ENCODE measurements around the gene GATA1. TPM values are rescaled to one million over a fixed set of nuclear protein-coding genes. Genes with fewer than 3 reads are reported as not detected.

The GATA1 gene
- total and polyA plus RNA-seq, 10 of the 15 experiments (the other 5 are each of a cell fraction or from before 2014, with no cell fraction given): 0.24 to 0.36 TPM; not detected in 8

DNA sequence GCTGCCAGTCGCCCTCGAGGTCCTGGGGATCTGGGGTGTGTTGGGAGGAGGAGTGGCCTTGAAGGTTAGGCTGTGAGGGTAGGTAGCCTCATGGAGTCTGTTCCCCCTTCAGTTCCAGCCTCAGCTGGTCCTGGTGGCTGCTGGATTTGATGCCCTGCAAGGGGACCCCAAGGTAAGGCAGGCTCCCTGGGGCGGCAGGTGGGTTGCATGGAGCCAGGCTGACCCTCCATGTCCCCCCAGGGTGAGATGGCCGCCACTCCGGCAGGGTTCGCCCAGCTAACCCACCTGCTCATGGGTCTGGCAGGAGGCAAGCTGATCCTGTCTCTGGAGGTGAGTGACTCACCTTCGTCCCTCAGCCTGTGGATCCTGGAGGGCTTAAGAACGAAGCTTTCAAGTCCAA is 28.3 kb downstream of the GATA1 start (continued):
- no peak for TF ChIP-seq RAD51 (IDR thresholded peaks at IDR 0.05)
- no peak for TF ChIP-seq NFIC (IDR thresholded peaks at IDR 0.05; ENCODE audit: low read depth, low read length)

DNA sequence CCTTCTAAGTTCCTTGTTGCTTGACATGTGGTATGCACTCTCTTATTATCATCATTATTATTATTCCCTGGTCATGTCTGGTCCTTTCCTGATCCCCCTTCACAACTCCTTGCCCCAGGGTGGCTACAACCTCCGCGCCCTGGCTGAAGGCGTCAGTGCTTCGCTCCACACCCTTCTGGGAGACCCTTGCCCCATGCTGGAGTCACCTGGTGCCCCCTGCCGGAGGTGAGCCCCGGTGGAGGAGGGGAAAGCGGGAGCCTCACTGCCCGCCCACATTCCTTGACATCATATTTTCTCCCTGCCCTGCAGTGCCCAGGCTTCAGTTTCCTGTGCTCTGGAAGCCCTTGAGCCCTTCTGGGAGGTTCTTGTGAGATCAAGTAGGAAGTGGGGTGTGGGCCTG is 28.9 kb downstream of the GATA1 start:
- DNase-seq (ENCODE audit: low read depth, low spot score) (no peak), FAIRE-seq (no peak), ATAC-seq (no peak)
- Histone ChIP-seq H3K9me3 (replicated peaks; ENCODE audit: control insufficient read depth, insufficient read depth, low read length) (no peaks in the 10 kb centered on the region), H3K9ac (ENCODE audit: control insufficient read depth, insufficient read depth, low read length) (no peak overlapping the region), H3K4me1 (ENCODE audit: control insufficient read depth, insufficient read depth, low read length) (no peaks in the 10 kb centered on the region), H3K27ac (ENCODE audit: control insufficient read depth, insufficient read depth) (no peak overlapping the region), H3K4me2 (ENCODE audit: control insufficient read depth, insufficient read depth) (no peak overlapping the region), H3K36me3 (ENCODE audit: control insufficient read depth in 2 of 2, insufficient read depth in 2 of 2, low read length in 1 of 2) (no peaks in the 10 kb centered on the region), H4K20me1 (ENCODE audit: control insufficient read depth, insufficient read depth) (no peaks in the 10 kb centered on the region), H3K4me3 (no peak overlapping the region), H3K79me2 (ENCODE audit: control insufficient read depth, insufficient read depth, low read length) (no peaks in the 10 kb centered on the region), H2AFZ (ENCODE audit: control insufficient read depth, low read depth, low read length) (no peak overlapping the region), H3K27me3 (replicated peaks in 1 of 2; ENCODE audit: control insufficient read depth in 2 of 2, insufficient read depth in 2 of 2, low read length in 1 of 2) (no peaks in the 10 kb centered on the region)
- BruUV-seq (replicated peaks): no TSS peak
- no peak for TF ChIP-seq CREB1 (IDR thresholded peaks at IDR 0.05; ENCODE audit: low read depth)
- TF ChIP-seq FOXM1 (IDR thresholded peaks at IDR 0.05; ENCODE audit: low read depth, low read length): no peak
- TF ChIP-seq RCOR1 (conservative IDR thresholded peaks at IDR 0.05; ENCODE audit: low read depth, low read length): no peak
- TF ChIP-seq ZNF207 (IDR thresholded peaks at IDR 0.05; ENCODE audit: borderline replicate concordance): no peak
- no peak for TF ChIP-seq SREBF2 (IDR thresholded peaks at IDR 0.05; ENCODE audit: low read length)
- no peak for TF ChIP-seq ESRRA (IDR thresholded peaks at IDR 0.05; ENCODE audit: low read length)
- TF ChIP-seq, protein P1, sequence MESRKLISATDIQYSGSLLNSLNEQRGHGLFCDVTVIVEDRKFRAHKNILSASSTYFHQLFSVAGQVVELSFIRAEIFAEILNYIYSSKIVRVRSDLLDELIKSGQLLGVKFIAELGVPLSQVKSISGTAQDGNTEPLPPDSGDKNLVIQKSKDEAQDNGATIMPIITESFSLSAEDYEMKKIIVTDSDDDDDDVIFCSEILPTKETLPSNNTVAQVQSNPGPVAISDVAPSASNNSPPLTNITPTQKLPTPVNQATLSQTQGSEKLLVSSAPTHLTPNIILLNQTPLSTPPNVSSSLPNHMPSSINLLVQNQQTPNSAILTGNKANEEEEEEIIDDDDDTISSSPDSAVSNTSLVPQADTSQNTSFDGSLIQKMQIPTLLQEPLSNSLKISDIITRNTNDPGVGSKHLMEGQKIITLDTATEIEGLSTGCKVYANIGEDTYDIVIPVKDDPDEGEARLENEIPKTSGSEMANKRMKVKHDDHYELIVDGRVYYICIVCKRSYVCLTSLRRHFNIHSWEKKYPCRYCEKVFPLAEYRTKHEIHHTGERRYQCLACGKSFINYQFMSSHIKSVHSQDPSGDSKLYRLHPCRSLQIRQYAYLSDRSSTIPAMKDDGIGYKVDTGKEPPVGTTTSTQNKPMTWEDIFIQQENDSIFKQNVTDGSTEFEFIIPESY (IDR thresholded peaks at IDR 0.05): no peak
- no peak for TF ChIP-seq RAD51 (IDR thresholded peaks at IDR 0.05)
- TF ChIP-seq ZNF217 (IDR thresholded peaks at IDR 0.05): no peak
- TF ChIP-seq BRCA1 (IDR thresholded peaks at IDR 0.05; ENCODE audit: low read depth, low read length): no peak
- TF ChIP-seq, protein P2, sequence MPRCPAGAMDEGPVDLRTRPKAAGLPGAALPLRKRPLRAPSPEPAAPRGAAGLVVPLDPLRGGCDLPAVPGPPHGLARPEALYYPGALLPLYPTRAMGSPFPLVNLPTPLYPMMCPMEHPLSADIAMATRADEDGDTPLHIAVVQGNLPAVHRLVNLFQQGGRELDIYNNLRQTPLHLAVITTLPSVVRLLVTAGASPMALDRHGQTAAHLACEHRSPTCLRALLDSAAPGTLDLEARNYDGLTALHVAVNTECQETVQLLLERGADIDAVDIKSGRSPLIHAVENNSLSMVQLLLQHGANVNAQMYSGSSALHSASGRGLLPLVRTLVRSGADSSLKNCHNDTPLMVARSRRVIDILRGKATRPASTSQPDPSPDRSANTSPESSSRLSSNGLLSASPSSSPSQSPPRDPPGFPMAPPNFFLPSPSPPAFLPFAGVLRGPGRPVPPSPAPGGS (IDR thresholded peaks at IDR 0.05; ENCODE audit: borderline replicate concordance, insufficient read depth, low read depth, low read length, poor library complexity, severe bottlenecking): no peak
- no peak for TF ChIP-seq MEF2B (IDR thresholded peaks at IDR 0.05; ENCODE audit: partially characterized antibody, poor library complexity, severe bottlenecking)
- TF ChIP-seq, protein P3, sequence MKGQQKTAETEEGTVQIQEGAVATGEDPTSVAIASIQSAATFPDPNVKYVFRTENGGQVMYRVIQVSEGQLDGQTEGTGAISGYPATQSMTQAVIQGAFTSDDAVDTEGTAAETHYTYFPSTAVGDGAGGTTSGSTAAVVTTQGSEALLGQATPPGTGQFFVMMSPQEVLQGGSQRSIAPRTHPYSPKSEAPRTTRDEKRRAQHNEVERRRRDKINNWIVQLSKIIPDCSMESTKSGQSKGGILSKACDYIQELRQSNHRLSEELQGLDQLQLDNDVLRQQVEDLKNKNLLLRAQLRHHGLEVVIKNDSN (IDR thresholded peaks at IDR 0.05; ENCODE audit: borderline replicate concordance, extremely low read length, insufficient read depth, low read depth, low read length): no peak
- in situ Hi-C loops (cut with MboI): no loop called here
- RAD21 ChIA-PET (ENCODE audit: unreplicated experiment): no interaction called here
- SMC1A ChIA-PET (ENCODE audit: uncharacterized antibody, unreplicated experiment): no interaction called here
- WGBS (ENCODE audit: insufficient coverage, insufficient replicate concordance, low lambda C conversion rate, missing lambda C conversion rate): 84% methylated on average over 8 of the region's 8 CpGs
- POLR2A ChIA-PET: no interaction called here
- intact Hi-C loops (cut with micrococcal nuclease; ENCODE audit: unreplicated experiment): no loop called here
- CTCF ChIA-PET: no interaction called here

Data from GM12878 (cell line).